Activated T-helper 1 cell treated with anti-CD3 and anti-CD28 coated beads, Interleukin-12 subunit alpha, Interleukin-12 subunit beta, Interleukin-2, Interleukin-4 antibody, amounts not matched to agents 30 ng/mL and 10 ng/mL and 1 ng/mL, durations not matched to agents 14 hours and 24 hours and 36 hours (primary cell): Measurements from ENCODE around the gene PITRM1. TPM values are rescaled to one million over a fixed set of nuclear protein-coding genes. Genes with fewer than 3 reads are reported as not detected.
"Not testable (repeated sequence)": the region's sequence is repeated elsewhere in the genome, so short reads cannot be mapped to it uniquely, and the experiment has no call there.

ENCODE experiments used
- DNase-seq: peaks from one replicate; pipeline ENCODE4 v3.0.0; 2021; ENCODE audit warnings: low spot score
- H3K27ac Mint-ChIP-seq: one replicate; pipeline ENCODE4 v1.8.0; 2021; ENCODE audit warnings: mild to moderate bottlenecking, mixed read lengths
- H3K27me3 Mint-ChIP-seq: one replicate; pipeline ENCODE4 v1.8.0; 2022; ENCODE audit warnings: mild to moderate bottlenecking, moderate library complexity, mixed read lengths; ENCODE audit not compliant: insufficient read depth
- H3K36me3 Mint-ChIP-seq: one replicate; pipeline ENCODE4 v1.8.0; 2021; ENCODE audit warnings: low read depth, mixed read lengths
- H3K4me1 Mint-ChIP-seq: one replicate; pipeline ENCODE4 v1.8.0; 2021; ENCODE audit warnings: low read depth, mixed read lengths
- H3K4me3 Mint-ChIP-seq: one replicate; pipeline ENCODE4 v1.8.0; 2021; ENCODE audit warnings: mild to moderate bottlenecking, moderate library complexity, mixed read lengths
- H3K9me3 Mint-ChIP-seq: one replicate; pipeline ENCODE4 v1.8.0; 2021; ENCODE audit warnings: mixed read lengths
- intact Hi-C: fragments of 100-400 bp; cut with micrococcal nuclease; formaldehyde crosslinking; loops from one replicate; pipeline ENCODE4 v1.15.1; 2024
- total RNA-seq: library from RNA; stranded (reverse); gene quantifications from 2 replicates; pipeline ENCODE4 v1.2.3, GENCODE V29; 2022

PITRM1 gene
- total RNA-seq, 1 donor from 2014 or later, result 76.3 TPM

DNA sequence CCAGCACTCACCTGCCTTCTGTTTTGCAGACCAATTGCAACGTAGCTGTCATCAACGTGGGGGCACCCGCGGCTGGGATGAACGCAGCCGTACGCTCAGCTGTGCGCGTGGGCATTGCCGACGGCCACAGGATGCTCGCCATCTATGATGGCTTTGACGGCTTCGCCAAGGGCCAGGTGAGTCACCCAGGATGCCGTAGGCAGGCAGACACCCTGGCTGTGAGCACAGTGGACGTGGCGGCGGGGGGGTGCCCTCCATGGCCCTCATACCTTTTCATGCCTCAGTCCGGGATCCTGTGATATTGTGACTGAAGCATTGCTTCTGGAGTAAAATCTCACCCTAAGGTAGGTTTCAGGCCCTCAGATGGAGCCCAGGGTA, 59.2 kb downstream of the PITRM1 start:
- Mint-ChIP-seq H3K4me3 (no peak overlapping the region), H3K27me3 (no peaks in the 10 kb centered on the region), H3K9me3 (no peaks in the 10 kb centered on the region), H3K4me1 (no peaks in the 10 kb centered on the region), H3K36me3 (peaks cover 65% of the 10 kb centered on the region), H3K27ac (peak overlapping the region; percentile 19)
- DNase-seq, result no peak
- intact Hi-C loops, result no loop called here

DNA sequence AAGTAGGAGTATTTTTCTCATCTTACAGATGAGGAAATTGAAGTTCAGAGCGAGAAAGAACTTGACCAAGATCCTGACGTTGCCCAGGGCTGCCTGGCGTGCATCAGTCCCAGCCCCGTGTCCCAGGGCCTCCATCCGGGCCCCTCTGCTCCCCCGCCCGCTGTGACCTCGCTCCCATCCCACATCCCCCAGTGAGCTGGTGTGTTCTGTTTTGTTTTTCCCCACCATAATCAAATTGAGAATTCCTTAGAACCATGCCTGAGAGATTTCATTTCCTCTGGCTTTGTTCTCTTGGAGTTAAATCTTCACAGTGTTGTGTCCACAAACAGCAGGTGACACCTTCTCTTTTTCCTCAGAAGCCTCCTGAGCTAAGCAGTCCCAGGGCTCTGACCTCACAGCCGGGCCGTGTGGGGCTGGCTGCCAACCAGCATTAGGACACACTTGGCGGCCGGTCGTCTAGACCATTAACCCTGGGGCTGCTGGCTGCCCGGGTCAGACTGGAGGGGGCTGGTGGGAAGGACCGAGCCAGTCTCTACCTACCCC, 60.9 kb downstream of the PITRM1 start:
- peaks cover 70% of the 10 kb centered on the region for H3K36me3 Mint-ChIP-seq
- no peaks in the 10 kb centered on the region for H3K27me3 Mint-ChIP-seq
- H3K27ac Mint-ChIP-seq, result no peak overlapping the region
- H3K4me1 Mint-ChIP-seq, result no peaks in the 10 kb centered on the region
- no peaks in the 10 kb centered on the region for H3K9me3 Mint-ChIP-seq
- no peak overlapping the region for H3K4me3 Mint-ChIP-seq
- no peak for DNase-seq
- intact Hi-C loops, result no loop called here

DNA sequence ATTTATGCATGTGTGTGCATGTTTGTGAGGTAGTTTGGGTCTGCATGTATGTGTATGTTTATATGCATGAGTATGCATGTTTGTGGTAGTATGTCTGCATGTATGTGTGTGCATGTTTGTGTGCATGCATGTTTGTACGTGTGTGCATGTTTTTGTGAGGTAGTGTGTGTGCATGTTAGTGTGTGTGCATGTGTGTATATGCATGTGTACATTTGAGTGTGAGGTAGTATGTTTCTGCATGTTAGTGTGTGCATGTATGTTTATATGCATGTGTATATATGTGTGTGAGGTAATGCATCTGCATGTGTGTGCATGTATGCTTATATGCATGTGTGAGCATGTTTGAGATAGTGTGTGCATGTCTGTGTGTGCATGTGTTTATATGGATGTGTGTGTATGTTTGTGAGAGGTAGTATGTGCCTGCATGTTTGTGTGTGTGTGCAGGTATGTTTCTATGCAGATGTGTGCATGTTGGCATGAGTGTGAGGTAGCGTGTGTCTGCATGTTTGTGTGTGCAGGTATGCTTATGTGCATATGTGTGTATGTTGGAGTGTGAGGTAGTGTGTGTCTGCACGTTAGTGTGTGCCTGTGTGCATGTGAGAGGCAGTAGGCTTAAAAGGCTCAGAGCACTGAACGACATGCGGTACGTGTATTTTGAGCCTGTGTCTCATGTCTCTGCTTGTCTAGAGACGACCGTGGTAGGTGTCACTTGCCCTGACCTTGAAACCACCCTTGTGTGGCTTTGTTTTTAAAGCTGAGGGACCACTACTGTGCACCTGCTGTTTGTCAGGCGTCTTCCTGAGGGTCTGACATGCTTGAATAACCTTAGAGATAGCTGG, 61.6 kb downstream of the PITRM1 start:
- H3K9me3 Mint-ChIP-seq, result no peaks in the 10 kb centered on the region
- no peak overlapping the region for H3K27ac Mint-ChIP-seq
- H3K4me3 Mint-ChIP-seq, result no peak overlapping the region
- intact Hi-C loops, result no loop called here
- no peak for DNase-seq
- H3K4me1 Mint-ChIP-seq, result no peaks in the 10 kb centered on the region
- H3K27me3 Mint-ChIP-seq, result no peaks in the 10 kb centered on the region
- H3K36me3 Mint-ChIP-seq, result peaks cover 63% of the 10 kb centered on the region

DNA sequence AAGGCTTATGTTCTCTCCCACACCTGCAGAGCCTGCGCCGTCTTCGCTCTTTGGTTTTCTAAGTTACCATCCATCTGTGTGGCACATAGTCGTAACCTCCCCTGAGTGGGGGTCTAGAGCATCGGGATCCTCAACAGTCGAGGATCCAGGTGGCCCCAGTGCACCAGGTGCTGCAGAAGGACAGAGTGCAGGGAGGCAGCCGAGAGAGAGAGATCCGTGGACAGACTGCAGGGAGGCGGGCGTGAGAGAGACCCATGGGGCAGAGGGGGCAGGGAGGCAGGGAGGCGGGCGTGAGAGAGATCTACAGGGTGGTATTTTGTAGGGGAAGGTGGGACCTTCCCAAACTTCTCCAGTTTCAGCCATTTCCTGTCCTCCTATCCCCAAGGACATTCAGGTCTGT, 62.9 kb downstream of the PITRM1 start:
- DNase-seq, result no peak
- Mint-ChIP-seq H3K36me3 (peaks cover 58% of the 10 kb centered on the region), H3K4me3 (no peak overlapping the region), H3K27me3 (no peaks in the 10 kb centered on the region), H3K9me3 (no peaks in the 10 kb centered on the region), H3K4me1 (no peaks in the 10 kb centered on the region), H3K27ac (no peak overlapping the region)
- intact Hi-C loops, result no loop called here

DNA sequence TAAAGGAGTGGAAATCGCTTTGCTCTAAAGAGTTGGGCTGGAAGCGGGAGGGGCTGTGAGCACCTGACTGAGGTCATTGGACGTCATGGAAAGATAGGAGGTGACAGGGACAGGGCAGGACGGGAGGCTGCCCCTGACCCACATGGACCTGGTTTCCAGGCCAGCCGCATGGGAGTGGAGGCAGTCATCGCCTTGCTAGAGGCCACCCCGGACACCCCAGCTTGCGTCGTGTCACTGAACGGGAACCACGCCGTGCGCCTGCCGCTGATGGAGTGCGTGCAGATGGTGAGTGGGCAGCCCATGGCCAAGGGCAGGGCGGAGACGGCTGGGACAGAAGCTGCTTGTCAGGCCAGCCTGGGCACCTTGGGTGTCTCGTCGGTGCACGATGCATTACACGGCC, 63.4 kb downstream of the PITRM1 start:
- Mint-ChIP-seq H3K9me3 (no peaks in the 10 kb centered on the region), H3K4me3 (no peak overlapping the region), H3K27ac (no peak overlapping the region), H3K36me3 (peaks cover 59% of the 10 kb centered on the region), H3K4me1 (no peaks in the 10 kb centered on the region), H3K27me3 (no peaks in the 10 kb centered on the region)
- intact Hi-C loops, result no loop called here
- DNase-seq, result no peak

DNA sequence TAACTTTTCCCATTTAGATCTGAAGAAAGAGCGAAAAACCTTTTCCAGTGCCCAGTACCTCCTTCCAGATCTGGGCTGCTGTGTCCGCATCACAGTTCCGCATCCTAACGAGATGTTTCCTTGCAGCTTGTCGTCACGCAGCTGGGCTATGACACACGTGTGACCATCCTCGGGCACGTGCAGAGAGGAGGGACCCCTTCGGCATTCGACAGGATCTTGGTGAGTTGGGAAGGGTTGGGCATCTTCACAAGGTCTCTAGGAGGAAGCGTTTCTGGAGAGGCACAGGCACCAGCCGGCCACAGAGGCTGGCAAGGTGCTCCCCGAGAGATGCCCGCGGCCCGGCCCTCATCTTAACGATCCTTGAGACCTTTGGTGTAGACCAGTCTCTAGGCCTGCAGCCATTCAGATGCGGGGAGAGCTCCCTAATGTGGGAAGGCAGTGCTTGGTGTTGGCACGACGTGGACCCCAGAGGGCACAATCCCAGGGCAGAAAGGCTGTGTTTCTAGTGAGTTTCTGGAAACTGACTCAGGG, 63.9 kb downstream of the PITRM1 start:
- Mint-ChIP-seq H3K4me1 (no peaks in the 10 kb centered on the region), H3K9me3 (no peaks in the 10 kb centered on the region), H3K4me3 (no peak overlapping the region), H3K27ac (no peak overlapping the region), H3K27me3 (no peaks in the 10 kb centered on the region), H3K36me3 (peaks cover 60% of the 10 kb centered on the region)
- no peak for DNase-seq
- intact Hi-C loops, result no loop called here

DNA sequence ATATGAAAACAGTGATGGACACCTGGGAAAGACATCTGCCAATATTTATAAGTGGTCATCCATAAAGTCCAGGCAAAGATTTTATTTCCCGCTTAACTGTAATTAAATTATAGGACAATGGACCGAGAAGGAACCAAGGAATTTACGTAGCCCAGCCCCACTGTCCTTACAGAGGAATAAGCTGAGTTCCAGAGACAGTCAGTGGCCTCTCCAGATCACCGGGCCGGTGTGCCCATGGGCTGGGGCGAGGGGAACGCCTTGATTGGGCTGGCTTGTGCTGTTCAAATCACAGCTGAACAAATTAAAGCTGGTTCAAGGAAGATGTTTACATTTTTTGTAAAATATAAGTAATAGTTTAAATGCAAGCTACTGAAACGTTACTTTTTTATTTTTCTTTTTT, 64.5 kb downstream of the PITRM1 start:
- H3K36me3 Mint-ChIP-seq, result peaks cover 62% of the 10 kb centered on the region
- intact Hi-C loops, result no loop called here
- no peak overlapping the region for H3K27ac Mint-ChIP-seq
- H3K4me3 Mint-ChIP-seq, result no peak overlapping the region
- H3K27me3 Mint-ChIP-seq, result no peaks in the 10 kb centered on the region
- H3K9me3 Mint-ChIP-seq, result no peaks in the 10 kb centered on the region
- DNase-seq, result no peak
- H3K4me1 Mint-ChIP-seq, result no peaks in the 10 kb centered on the region

DNA sequence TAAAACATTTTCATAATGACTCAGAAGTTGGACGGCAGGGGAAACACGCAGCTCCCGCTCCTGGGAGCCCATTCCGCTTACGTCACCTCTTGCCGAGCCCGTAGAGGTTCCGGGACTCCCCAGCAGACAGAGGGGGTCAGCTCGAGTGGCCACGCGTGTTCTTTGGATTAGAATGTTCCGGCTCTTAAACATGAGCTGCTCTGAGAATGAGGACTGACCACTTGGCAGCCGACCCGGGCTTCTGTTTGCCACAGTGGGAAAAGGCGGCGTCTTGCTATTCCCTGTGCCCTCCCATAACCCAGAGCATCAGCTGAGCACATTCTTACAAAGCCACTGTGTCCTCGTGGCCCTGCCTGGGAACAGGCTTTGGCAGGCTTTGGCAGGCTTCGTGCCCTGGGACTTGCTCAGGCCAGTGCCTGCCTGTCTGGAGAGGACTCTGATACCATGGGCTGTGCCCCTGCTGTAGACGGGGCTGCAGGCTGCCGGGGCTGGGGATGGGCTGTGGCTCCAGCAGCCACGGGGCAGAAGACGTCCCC, 65.1 kb downstream of the PITRM1 start:
- H3K27me3 Mint-ChIP-seq, result no peaks in the 10 kb centered on the region
- no peak overlapping the region for H3K4me3 Mint-ChIP-seq
- H3K4me1 Mint-ChIP-seq, result no peaks in the 10 kb centered on the region
- H3K27ac Mint-ChIP-seq, result no peak overlapping the region
- no peak for DNase-seq
- no peaks in the 10 kb centered on the region for H3K9me3 Mint-ChIP-seq
- H3K36me3 Mint-ChIP-seq, result peaks cover 62% of the 10 kb centered on the region
- intact Hi-C loops, result no loop called here

DNA sequence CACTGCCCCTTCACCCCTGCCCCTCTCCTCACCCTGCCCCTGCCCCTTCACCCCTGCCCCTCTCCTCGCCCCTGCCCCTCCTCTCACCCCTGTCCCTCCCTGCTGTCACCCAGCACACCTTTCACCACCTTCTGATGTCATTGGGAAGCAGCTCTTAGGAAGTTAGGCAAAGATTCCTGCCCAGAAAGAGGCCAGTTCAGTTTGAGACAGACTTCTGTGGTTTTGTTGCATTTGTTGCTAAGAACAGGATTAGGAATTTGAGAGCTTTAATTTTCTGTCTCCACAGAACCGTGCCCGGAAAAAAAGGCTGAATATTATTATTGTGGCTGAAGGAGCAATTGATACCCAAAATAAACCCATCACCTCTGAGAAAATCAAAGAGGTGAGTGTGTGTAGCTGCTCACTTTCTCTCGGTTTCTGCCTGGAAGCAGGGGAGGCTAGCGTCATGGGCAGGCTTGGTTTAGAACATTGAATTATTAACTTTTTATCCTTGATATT, 65.6 kb downstream of the PITRM1 start:
- Mint-ChIP-seq H3K4me3 (no peak overlapping the region), H3K36me3 (peaks cover 63% of the 10 kb centered on the region), H3K9me3 (no peaks in the 10 kb centered on the region)

DNA sequence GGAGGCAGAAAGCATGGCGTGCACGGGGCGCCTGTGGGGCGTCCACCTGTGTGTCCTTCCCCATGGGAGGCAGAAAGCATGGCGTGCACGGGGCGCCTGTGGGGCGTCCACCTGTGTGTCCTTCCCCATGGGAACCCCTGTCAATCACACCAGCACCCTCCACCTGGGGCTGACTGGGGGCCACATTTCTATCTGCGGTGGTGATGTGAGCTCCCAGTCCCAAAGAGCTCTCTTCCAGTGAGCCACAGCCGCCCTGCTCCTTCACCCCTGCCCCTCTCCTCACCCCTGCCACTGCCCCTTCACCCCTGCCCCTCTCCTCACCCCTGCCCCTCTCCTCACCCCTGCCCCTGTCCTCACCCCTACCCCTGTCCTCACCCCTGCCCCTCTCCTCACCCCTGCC, 66.3 kb downstream of the PITRM1 start:
- H3K4me3 Mint-ChIP-seq, H3K27ac Mint-ChIP-seq, H3K4me1 Mint-ChIP-seq, H3K27me3 Mint-ChIP-seq, H3K9me3 Mint-ChIP-seq, intact Hi-C loops, DNase-seq: not testable (repeated sequence)
- peaks cover 60% of the 10 kb centered on the region for H3K36me3 Mint-ChIP-seq

More for the DNA sequence above, 65.6 kb downstream of the PITRM1 start:
- no peak for DNase-seq
- no peaks in the 10 kb centered on the region for H3K4me1 Mint-ChIP-seq
- no peaks in the 10 kb centered on the region for H3K27me3 Mint-ChIP-seq
- intact Hi-C loops, result no loop called here
- no peak overlapping the region for H3K27ac Mint-ChIP-seq

DNA sequence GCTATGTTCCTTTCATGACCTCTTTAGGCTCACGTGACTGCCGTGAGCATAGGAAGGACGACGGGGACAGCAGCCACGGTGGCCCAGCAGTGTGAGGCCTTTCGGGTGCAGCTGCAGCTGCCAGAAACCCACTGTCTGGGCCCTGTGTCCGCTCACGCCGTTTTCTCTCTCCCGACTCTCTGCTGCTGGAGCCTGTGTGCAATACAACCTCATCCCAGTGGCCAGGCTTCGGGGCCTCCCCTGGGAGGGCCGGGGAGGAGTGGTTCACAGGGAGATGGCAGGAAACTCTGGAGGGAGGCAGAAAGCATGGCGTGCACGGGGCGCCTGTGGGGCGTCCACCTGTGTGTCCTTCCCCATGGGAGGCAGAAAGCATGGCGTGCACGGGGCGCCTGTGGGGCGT, 66.7 kb downstream of the PITRM1 start:
- intact Hi-C loops, result no loop called here
- H3K4me1 Mint-ChIP-seq, result no peaks in the 10 kb centered on the region
- H3K36me3 Mint-ChIP-seq, result peaks cover 62% of the 10 kb centered on the region
- H3K9me3 Mint-ChIP-seq, result no peaks in the 10 kb centered on the region
- no peaks in the 10 kb centered on the region for H3K27me3 Mint-ChIP-seq
- H3K4me3 Mint-ChIP-seq, result no peak overlapping the region
- no peak overlapping the region for H3K27ac Mint-ChIP-seq
- no peak for DNase-seq

DNA sequence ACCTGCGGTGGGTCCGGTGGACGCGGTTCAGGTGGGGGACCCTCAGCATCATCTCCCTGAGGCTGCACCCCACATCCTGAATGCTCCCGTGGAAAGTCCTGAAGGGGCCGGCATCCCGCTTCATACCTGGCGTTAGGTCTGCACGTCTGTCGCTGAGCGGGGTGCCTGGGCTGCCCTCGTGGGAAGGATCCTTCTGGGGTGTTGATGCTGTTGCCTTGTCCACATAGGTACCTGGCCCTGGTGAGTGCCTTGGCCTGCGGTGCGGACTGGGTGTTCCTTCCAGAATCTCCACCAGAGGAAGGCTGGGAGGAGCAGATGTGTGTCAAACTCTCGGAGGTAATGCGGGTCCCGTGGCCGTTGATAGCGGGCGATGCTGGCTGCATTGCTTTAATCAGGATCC, 67.4 kb downstream of the PITRM1 start:
- H3K4me1 Mint-ChIP-seq, result no peaks in the 10 kb centered on the region

DNA sequence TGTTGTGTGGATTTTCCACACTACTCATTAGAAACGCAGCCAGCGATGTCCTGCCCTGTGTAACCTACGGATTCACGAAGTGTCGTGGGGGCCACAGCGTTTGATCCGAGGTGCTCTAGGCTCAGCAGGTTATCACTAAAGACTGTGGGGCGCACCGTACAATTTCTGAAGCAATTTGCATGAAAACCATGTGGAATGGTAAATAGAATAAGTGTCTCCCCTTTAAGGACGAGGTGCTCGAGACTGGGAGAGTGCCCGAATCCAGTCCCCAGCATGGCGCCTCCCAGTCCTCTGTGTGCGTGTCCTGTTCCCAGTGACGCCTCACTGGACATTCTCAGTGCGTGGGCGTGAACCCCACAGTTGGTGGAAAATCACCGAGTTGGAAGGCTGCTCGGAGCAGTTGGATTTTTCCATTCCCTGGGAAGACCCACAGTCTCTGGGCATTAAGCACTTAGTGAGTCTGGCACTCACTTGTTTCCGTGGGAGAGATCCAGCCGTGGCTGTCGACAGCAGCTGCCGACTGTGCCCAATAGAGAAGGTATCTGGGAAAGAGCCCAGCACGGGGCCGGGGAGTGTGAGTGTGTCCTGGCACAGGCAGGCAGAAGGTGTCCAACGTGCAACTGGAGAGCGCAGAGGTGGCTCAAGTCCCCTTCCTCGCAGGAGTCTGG, 68.2 kb downstream of the PITRM1 start:
- no peak for DNase-seq
- intact Hi-C loops, result no loop called here
- H3K36me3 Mint-ChIP-seq, result peaks cover 64% of the 10 kb centered on the region
- no peak overlapping the region for H3K4me3 Mint-ChIP-seq
- H3K27ac Mint-ChIP-seq, result no peak overlapping the region
- H3K9me3 Mint-ChIP-seq, result no peaks in the 10 kb centered on the region
- peaks cover 6% of the 10 kb centered on the region for H3K4me1 Mint-ChIP-seq
- H3K27me3 Mint-ChIP-seq, result no peaks in the 10 kb centered on the region

More for the DNA sequence above, 67.4 kb downstream of the PITRM1 start:
- Mint-ChIP-seq H3K9me3 (no peaks in the 10 kb centered on the region), H3K36me3 (peaks cover 61% of the 10 kb centered on the region), H3K27ac (no peak overlapping the region), H3K27me3 (no peaks in the 10 kb centered on the region), H3K4me3 (no peak overlapping the region)
- intact Hi-C loops, result no loop called here
- DNase-seq, result no peak
